Osteoblast (primary cell): Measurements from ENCODE around the gene PROM1. TPM values are rescaled to one million over a fixed set of nuclear protein-coding genes. Genes with fewer than 3 reads are reported as not detected.

Experiments used
- DNase-seq: peaks from one replicate; pipeline ENCODE4 v3.0.0; 2011; ENCODE audit warnings: low spot score, mixed read lengths; ENCODE audit not compliant: insufficient read length; ENCODE audit errors: missing footprints
- H2AFZ ChIP-seq: 2 replicates; pipeline ENCODE4 v1.6.0; 2011; ENCODE audit warnings: mild to moderate bottlenecking, low read length
- H3K27ac ChIP-seq: 2 replicates; pipeline ENCODE4 v1.5.1; 2011; ENCODE audit warnings: mild to moderate bottlenecking, low read depth, low read length, moderate library complexity
- H3K27me3 ChIP-seq: 2 replicates; pipeline ENCODE4 v1.6.0; 2012; ENCODE audit warnings: mild to moderate bottlenecking, control low read depth, inconsistent platforms, low read length, moderate library complexity; ENCODE audit not compliant: insufficient read depth
- H3K36me3 ChIP-seq: 2 replicates; pipeline ENCODE4 v1.5.1; 2011; ENCODE audit warnings: mild to moderate bottlenecking, low read length, control low read depth, moderate library complexity; ENCODE audit not compliant: insufficient read depth
- H3K4me1 ChIP-seq: 2 replicates; pipeline ENCODE4 v1.5.1; 2011; ENCODE audit warnings: mild to moderate bottlenecking, low read length, control low read depth, moderate library complexity; ENCODE audit not compliant: insufficient read depth
- H3K4me2 ChIP-seq: 2 replicates; pipeline ENCODE4 v1.6.0; 2011; ENCODE audit warnings: mild to moderate bottlenecking, low read length; ENCODE audit not compliant: insufficient read depth
- H3K4me3 ChIP-seq: fragments of 200-600 bp; sonication (generic); 3 replicates; pipeline ENCODE4 v1.5.1; 2012; ENCODE audit warnings: mild to moderate bottlenecking, low read length, inconsistent platforms; ENCODE audit not compliant: insufficient read depth
- H3K79me2 ChIP-seq: 2 replicates; pipeline ENCODE4 v1.6.0; 2012; ENCODE audit warnings: mild to moderate bottlenecking, low read length, control low read depth, inconsistent platforms; ENCODE audit not compliant: insufficient read depth
- H3K9me3 ChIP-seq: 2 replicates; pipeline ENCODE4 v1.5.1; 2011; ENCODE audit warnings: low read depth, low read length, control low read depth
- H4K20me1 ChIP-seq: 2 replicates; pipeline ENCODE4 v1.6.0; 2012; ENCODE audit warnings: mild to moderate bottlenecking, low read length, control low read depth; ENCODE audit not compliant: insufficient read depth
- CTCF ChIP-seq: IDR thresholded peaks from 2 replicates; pipeline ENCODE4 v1.5.1; 2011; ENCODE audit warnings: mild to moderate bottlenecking, low read depth, low read length, moderate library complexity; ENCODE audit errors: extremely low read depth
- total RNA-seq: library from RNA; depleted of rRNA; stranded (reverse); fragments of >200 nt; gene quantifications from 2 replicates; pipeline ENCODE4 v1.2.3, GENCODE V29; 2012

The PROM1 gene
- total RNA-seq, 1 donor = not detected

- Histone ChIP-seq H4K20me1 (no peaks in the 10 kb centered on the region), H3K9me3 (no peaks in the 10 kb centered on the region), H3K27me3 (no peaks in the 10 kb centered on the region), H3K4me2 (no peak overlapping the region), H3K4me1 (no peaks in the 10 kb centered on the region), H3K4me3 (no peak overlapping the region), H3K79me2 (no peaks in the 10 kb centered on the region), H3K27ac (no peak overlapping the region), H2AFZ (no peak overlapping the region), H3K36me3 (no peaks in the 10 kb centered on the region)
- TF ChIP-seq CTCF = no peak
- no peak for DNase-seq
Measured at GRCh38 chr4:16037901-16038300, 45.9 kb downstream of the PROM1 start.

GRCh38 chr4:16035843-16036242 lies 48.0 kb downstream of the PROM1 start:
- no peak for DNase-seq
- H3K36me3 ChIP-seq = no peaks in the 10 kb centered on the region

GRCh38 chr4:16034010-16034748 lies 49.6 kb downstream of the PROM1 start:
- Histone ChIP-seq H3K4me1 (peaks cover 3% of the 10 kb centered on the region), H2AFZ (no peak overlapping the region), H4K20me1 (no peaks in the 10 kb centered on the region), H3K27ac (no peak overlapping the region), H3K36me3 (no peaks in the 10 kb centered on the region), H3K4me2 (no peak overlapping the region), H3K79me2 (no peaks in the 10 kb centered on the region), H3K27me3 (peaks cover 6% of the 10 kb centered on the region), H3K9me3 (no peaks in the 10 kb centered on the region), H3K4me3 (no peak overlapping the region)
- no peak for TF ChIP-seq CTCF
- no peak for DNase-seq

More at GRCh38 chr4:16035843-16036242, 48.0 kb downstream of the PROM1 start:
- Histone ChIP-seq H3K9me3 (no peaks in the 10 kb centered on the region), H2AFZ (no peak overlapping the region), H3K4me1 (no peaks in the 10 kb centered on the region), H3K4me3 (no peak overlapping the region), H3K4me2 (no peak overlapping the region), H3K79me2 (no peaks in the 10 kb centered on the region), H3K27ac (no peak overlapping the region), H3K27me3 (peaks cover 4% of the 10 kb centered on the region), H4K20me1 (no peaks in the 10 kb centered on the region)
- TF ChIP-seq CTCF = no peak

GRCh38 chr4:16032396-16032770 lies 51.4 kb downstream of the PROM1 start:
- H2AFZ ChIP-seq = no peak overlapping the region
- no peak for DNase-seq
- no peaks in the 10 kb centered on the region for H3K9me3 ChIP-seq
- no peak overlapping the region for H3K27ac ChIP-seq
- no peaks in the 10 kb centered on the region for H4K20me1 ChIP-seq
- H3K36me3 ChIP-seq = no peaks in the 10 kb centered on the region
- H3K4me1 ChIP-seq = peaks cover 9% of the 10 kb centered on the region
- H3K4me2 ChIP-seq = no peak overlapping the region
- no peak for TF ChIP-seq CTCF
- H3K79me2 ChIP-seq = no peaks in the 10 kb centered on the region
- H3K27me3 ChIP-seq = peaks cover 6% of the 10 kb centered on the region
- no peak overlapping the region for H3K4me3 ChIP-seq
